NCI-H1417 treated with DMSO at 0.1 percent for 48 hours (cell line): ENCODE data around the gene TTC3.

Experiments
- DNase-seq: peaks from one replicate; lab custom pipeline; 2025; lab: John Stamatoyannopoulos, UW

TTC3 gene

DNA sequence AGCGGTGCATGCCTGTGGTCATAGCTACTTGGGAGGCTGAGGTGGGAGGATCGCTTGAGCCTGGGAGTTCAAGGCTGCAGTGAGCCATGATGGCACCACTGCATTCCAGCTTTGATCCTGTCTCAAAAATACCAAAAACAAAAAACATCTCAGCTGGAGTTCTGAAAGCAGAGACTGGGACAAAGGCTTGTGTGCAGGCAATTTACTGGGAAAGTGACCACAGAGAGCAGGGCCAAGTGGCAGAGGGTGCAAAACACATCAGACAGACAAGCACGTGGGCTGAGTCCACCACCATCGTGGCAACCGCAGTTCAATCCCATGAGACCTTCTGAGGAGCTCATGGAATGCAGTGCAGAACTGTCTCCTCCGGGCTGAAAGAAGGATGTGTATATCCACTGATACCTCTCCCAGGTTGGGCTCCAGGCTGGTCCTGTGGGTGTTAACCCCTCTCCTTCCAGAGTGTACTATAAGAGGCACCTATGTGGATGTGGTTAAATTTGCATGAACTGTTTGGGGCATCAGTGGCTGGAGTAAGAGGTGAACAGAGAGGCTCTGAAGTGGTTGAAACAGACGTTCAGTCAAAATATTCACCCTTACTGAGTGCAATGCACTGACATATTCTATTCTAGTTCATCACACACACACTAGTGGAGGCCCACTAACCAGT lies 11.0 kb upstream of the TTC3 start:
- no peak for DNase-seq

- DNase-seq: no peak
Observed at GRCh38 chr21:37062593-37062935, 10.5 kb upstream of the TTC3 start.

DNA sequence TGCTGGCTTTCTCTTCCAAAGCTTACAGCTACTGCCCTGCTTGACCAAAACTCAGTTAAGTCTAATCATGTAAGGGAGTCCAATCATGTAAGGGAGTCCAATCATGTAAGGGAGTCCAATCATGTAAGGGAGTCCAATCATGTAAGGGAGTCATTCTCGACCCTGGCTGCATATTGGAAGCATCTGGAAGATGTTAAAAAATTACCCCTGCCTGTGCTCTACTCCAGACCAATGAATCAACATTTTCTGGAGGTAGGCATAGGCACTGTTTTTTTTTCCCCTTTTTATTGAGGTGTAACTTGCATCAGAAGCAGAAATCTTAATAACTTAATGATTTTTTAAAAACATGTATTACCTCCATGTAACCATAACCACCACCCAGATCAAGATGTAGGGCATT lies 9.6 kb upstream of the TTC3 start:
- DNase-seq: no peak

DNA sequence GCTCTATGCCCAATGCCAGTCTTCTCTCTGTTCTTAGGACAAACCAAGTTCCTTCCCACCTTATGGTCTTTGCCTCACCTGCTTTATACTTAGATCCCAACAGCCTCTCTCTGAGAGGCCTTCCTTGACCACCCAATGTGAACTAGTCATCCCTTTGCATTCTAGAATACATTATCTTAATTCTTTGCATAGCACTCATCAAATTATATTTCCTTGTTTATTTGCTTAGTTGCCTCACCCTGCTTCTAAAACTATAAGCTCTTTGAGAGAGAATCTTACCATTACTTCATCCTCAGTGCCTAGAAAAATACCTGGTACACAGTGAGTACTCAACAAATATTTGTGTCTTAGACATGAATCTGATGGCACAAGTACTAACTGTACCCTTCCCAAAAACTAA lies 8.2 kb upstream of the TTC3 start:
- no peak for DNase-seq

- no peak for DNase-seq
Observed at GRCh38 chr21:37065561-37066177, 7.4 kb upstream of the TTC3 start.

- no peak for DNase-seq
Observed at GRCh38 chr21:37071561-37072273, 1.3 kb upstream of the TTC3 start.

DNA sequence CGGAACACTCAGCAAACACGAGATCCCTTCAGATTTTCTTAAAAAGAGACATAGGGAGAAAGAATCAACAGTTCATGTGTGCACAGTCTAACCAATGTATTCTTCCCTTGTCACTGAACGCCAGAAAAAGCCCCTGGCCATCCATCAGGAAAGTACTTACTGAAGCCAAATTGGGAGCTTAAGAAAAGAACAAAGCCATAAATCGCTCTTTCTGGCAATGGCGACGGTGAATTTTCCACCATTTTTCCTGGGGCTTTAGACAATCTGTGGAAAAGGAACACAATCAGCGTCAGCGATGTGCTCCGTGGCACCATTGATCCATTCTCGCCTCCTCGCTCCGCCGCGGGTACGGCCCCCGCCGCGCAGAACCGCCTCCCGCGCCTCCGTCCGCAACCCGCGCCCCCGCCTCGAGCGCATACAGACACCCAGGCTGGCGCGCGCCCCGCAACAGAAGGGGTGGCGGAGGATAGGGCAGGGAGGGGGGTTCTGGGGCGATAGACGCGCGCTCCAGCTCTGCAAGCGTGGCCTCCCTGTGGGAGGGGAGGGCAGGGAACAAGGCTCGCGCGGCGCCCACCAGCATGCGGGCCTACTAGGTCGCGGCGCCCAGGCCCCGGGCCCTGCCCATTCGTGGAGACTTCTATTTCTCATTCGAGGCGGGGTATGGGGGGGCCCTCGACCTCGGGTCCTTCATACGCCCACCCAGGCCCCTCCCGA lies 623 bp upstream of the TTC3 start:
- peak; percentile 78 for DNase-seq

GRCh38 chr21:37073417-37074196 lies 553 bp downstream of the TTC3 start:
- DNase-seq: no peak

GRCh38 chr21:37074197-37074510 lies 1.1 kb downstream of the TTC3 start:
- no peak for DNase-seq

DNA sequence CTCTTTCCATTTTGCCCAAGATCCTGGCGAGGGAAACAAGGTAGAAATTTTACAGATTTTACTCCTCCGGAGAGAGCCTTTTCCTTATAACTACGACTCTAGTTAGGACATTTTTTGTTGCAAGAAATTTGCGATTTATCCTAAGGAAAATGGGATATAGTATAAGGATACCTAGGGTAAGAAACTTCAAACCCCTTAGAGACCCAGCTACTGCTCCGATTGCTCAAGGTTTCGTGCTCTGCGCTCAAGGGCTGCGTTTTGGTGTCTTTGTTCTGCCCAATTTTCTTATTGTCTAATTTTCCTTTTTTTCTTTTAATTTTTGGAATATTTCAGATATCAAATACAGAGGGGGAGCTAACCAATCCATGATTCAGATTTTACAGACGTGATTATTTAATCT lies 1.5 kb downstream of the TTC3 start:
- DNase-seq: no peak

- DNase-seq: no peak
Observed at GRCh38 chr21:37075214-37075770, 2.2 kb downstream of the TTC3 start.

DNA sequence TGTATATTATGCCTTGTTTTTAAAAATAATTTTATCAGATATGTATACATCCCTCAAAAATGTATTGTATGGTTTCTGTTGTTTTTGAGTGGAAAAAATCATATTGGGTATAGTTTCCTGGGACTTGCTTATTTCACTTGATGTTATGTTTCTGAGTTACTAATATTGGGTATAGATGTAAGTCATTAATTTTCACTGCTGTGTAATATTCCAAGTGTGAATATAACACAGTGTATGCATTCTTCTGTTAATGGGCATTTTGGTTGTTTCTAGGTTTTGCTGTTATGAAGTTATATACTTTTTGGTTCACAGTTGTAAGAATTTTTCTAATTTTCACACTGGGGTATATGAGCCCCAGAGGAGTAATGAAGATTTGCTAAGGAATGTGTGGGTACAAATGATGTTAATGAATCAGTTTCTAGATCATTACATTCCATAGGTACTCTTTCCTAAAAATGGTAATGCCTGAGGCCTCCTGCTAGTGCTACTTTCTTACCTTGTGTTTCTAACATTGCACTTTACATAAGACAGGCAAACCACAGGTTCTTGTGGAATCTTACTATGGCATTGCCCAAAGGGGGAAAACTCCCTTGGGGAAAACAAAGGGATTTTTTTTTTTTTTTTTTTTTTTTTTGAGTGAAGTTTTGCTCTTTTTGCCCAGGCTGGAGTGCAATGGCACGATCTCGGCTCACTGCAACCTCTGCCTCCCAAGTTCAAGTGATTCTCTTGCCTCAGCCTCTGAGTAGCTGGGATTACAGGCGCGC lies 3.2 kb downstream of the TTC3 start:
- DNase-seq: no peak

- DNase-seq: no peak
Observed at GRCh38 chr21:37077403-37077802, 4.3 kb downstream of the TTC3 start.

DNA sequence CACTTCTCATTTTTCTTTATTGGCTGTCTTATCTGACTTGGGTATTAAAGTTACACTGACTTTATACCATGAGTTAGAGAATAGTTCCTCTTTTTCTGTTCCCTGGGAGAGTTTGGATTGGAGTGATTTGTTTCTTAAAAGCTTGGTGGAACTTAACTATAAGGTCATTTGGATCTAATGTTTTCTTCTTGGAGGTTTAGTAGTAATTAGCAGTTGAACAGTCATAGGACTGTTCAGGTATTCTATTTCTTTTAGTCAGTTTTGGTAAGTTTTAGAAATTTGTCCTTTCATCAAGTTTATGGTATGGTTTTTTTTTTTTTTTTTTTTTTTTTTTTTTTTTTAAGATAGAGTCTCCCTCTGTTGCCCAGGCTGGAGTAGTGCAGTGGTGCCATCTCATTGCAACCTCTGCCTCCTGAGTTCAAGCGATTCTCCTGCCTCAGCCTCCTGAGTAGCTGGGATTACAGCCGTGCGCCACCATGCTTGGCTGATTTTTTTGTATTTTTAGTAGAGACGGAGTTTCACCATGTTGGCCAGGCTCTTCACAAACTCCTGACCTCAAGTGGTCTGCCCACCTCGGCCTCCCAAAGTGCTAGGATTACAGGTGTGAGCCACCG lies 6.3 kb downstream of the TTC3 start:
- no peak for DNase-seq

- DNase-seq: no peak
Observed at GRCh38 chr21:37082375-37082774, 9.3 kb downstream of the TTC3 start.

DNA sequence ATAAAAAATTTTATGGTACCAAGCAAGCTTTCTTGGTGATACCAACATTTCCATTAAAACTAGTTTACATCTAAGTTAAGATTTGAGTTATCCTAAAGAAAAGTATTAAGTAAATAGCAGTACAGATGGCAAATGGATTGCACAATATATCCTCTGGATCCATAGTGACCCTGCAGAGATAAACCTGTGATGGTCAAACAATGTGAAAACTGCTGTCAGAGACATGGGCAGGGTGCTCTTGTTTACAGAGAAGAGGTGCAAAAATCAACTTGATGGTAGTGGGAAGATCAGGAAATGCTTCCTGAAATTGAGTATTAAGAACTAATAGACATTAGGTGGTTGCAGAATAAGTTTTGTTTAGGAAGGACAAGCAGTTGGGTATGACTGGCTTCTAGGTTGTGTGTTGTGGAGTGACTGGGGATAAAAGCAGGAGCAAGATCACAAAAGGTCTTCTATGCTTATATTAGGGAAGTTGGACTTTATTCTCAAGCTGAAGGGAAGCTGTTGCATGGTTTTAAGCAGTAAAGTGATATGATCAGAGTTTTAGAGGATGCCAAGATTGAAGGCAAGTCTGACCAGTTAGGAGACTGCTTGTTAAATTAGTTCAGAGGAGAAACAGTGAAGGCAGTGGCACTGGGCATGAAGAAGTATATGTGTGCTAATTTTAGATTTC lies 9.9 kb downstream of the TTC3 start:
- no peak for DNase-seq

GRCh38 chr21:37085726-37086125 lies 12.7 kb downstream of the TTC3 start:
- no peak for DNase-seq

- DNase-seq: no peak
Observed at GRCh38 chr21:37087188-37087587, 14.1 kb downstream of the TTC3 start.

GRCh38 chr21:37088186-37088735 lies 15.2 kb downstream of the TTC3 start:
- no peak for DNase-seq

DNA sequence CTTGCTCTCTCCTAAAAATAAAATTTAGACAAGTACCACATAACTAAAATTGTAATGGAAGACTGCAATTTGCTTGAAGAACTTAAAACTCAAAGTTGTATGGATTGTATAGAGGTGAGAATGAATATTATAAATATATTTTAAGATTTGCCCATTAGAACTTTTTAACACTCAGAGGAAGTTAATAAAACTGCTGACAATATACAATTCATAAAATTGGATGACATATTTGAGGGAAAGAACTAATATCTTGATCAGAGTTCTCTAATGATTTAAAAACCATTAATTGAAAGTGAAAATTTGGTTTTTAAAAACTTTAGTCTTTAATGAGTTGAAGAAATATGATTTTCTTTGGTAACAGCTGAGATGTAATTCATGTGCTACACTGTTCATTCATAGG lies 20.9 kb downstream of the TTC3 start:
- DNase-seq: no peak
